SJCRH30 (cell line): ENCODE measurements around the gene DRC1. TPM values are rescaled to one million over a fixed set of nuclear protein-coding genes. Genes with fewer than 3 reads are reported as not detected.
"Not testable (repeated sequence)": the region's sequence is repeated elsewhere in the genome, so short reads cannot be mapped to it uniquely, and the experiment has no call there.

Experiments used
- DNase-seq, 2 experiments: peaks; one replicate each; pipeline ENCODE4 v3.0.0-alpha.2; 2015 to 2020
- H3K27ac ChIP-seq: fragments of 250-450 bp; sonication (Bioruptor Pico); 2 replicates; pipeline ENCODE4 v1.5.1; 2020; ENCODE audit warnings: mild to moderate bottlenecking, moderate library complexity
- H3K27me3 ChIP-seq: fragments of 250-450 bp; sonication (Bioruptor Pico); 2 replicates; pipeline ENCODE4 v1.5.1; 2020; ENCODE audit warnings: mild to moderate bottlenecking, moderate library complexity
- H3K36me3 ChIP-seq: fragments of 250-450 bp; sonication (Bioruptor Pico); 2 replicates; pipeline ENCODE4 v1.5.1; 2020; ENCODE audit warnings: mild to moderate bottlenecking, moderate library complexity
- H3K4me1 ChIP-seq: fragments of 250-450 bp; sonication (Bioruptor Pico); 2 replicates; pipeline ENCODE4 v1.5.1; 2020; ENCODE audit warnings: mild to moderate bottlenecking, moderate library complexity
- H3K4me3 ChIP-seq: fragments of 250-450 bp; sonication (Bioruptor Pico); 2 replicates; pipeline ENCODE4 v1.5.1; 2020; ENCODE audit warnings: mild to moderate bottlenecking, moderate library complexity
- H3K9me3 ChIP-seq: fragments of 250-450 bp; sonication (Bioruptor Pico); replicated peaks from 2 replicates; pipeline ENCODE4 v1.5.1; 2020; ENCODE audit warnings: mild to moderate bottlenecking, moderate library complexity
- total RNA-seq: library from RNA; depleted of rRNA; stranded (reverse); fragments of >200 nt; shearing (Covaris generic); gene quantifications from 2 replicates; pipeline ENCODE4 v1.2.3, GENCODE V29; 2014; rRNA removed

DRC1 gene
- total RNA-seq = 0.24 and 0.30 TPM in 2 replicates

DNA sequence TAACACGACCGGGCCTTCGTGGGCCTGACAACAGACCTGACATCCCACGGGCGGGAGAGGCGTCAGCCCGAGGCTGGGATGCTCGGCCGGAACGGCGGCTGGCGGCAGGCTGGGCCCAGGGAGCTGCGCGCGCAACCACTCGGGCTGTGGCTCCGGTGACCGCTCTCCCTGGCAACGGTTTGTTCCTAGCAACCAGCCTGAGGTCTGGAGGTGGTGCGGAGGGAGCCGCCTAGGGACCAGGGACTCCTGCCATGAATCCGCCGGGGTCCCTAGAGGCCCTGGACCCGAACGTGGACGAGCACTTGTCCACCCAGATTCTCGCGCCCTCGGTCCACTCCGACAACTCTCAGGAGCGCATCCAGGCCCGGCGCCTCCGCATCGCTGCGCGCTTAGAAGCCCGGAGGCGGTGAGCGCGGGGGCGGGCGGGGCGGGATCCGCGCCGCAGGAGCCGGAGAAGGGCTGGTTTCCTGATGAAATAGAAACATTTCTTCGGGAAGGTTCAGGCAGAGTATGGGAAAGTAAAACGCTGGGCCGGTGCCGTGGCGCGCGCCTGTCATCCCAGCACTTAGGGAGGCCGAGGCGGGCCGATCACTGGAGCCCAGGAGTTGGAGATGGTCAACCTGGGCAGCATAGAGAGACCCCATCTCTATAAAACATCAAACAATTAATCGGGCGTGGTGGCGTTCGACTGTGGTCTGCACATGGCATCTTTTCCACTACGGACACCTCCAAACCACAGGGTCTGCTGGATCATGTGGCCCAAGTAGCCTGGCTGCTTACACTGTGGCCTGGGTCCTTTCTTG is at the start of gene DRC1:
DRC1 (plus strand) TSS at position 182 of the 803 bp plus-strand sequence; CDS start at position 252, 70 bp downstream.
- H3K27ac ChIP-seq = no peak within 1 kb of the TSS
- H3K9me3 ChIP-seq = no peaks in the 10 kb centered on the region
- H3K36me3 ChIP-seq = no peaks in the 10 kb centered on the region
- no peak for DNase-seq
- H3K27me3 ChIP-seq = no peaks in the 10 kb centered on the region
- no peaks in the 10 kb centered on the region for H3K4me1 ChIP-seq
- no peak within 1 kb of the TSS for H3K4me3 ChIP-seq

DNA sequence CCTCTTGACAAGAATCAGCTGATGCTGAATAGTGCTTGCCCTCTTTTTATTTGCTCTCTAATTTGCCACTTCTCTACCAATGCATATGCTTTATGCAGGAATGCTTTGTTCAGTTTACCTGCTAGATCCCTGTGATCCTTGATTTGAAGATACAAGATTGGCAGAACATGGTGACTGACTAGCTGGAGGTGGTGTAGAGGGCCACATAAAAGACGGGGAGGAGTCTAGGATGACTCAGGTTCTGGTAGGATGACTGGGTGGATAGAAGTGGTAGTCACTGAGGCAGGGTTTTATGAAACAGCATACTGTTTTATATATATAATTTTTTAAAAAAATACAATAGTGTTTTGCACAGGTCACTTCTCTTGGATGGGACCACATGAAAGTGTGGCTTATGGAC is 48.8 kb upstream of the DRC1 start:
- Histone ChIP-seq H3K4me3 (no peak overlapping the region), H3K9me3 (no peaks in the 10 kb centered on the region), H3K27me3 (no peaks in the 10 kb centered on the region), H3K36me3 (0 out of 2 replicates have a peak, but pooled peaks cover 2% of the 10 kb centered on the region), H3K4me1 (peaks cover 15% of the 10 kb centered on the region), H3K27ac (no peak overlapping the region)
- no peak for DNase-seq

DNA sequence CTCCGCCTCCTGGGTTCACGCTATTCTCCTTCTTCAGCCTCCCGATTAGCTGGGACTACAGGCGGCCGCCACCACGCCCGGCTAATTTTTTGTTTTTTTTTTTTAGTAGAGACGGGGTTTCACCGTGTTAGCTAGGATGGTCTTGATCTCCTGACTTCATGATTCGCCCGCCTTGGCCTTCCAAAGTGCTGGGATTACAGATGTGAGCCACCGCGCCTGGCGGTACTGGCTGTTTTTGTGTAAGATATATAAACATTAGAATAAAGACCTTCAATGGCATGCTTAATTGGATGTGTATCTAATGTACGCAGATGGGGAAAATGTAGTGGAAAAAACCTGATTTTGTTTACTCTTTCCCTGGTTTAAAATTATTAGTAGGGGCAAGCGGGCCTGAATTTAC is 47.3 kb upstream of the DRC1 start:
- H3K4me1 ChIP-seq = peaks cover 14% of the 10 kb centered on the region
- not testable (repeated sequence) for H3K4me3 ChIP-seq, DNase-seq

DNA sequence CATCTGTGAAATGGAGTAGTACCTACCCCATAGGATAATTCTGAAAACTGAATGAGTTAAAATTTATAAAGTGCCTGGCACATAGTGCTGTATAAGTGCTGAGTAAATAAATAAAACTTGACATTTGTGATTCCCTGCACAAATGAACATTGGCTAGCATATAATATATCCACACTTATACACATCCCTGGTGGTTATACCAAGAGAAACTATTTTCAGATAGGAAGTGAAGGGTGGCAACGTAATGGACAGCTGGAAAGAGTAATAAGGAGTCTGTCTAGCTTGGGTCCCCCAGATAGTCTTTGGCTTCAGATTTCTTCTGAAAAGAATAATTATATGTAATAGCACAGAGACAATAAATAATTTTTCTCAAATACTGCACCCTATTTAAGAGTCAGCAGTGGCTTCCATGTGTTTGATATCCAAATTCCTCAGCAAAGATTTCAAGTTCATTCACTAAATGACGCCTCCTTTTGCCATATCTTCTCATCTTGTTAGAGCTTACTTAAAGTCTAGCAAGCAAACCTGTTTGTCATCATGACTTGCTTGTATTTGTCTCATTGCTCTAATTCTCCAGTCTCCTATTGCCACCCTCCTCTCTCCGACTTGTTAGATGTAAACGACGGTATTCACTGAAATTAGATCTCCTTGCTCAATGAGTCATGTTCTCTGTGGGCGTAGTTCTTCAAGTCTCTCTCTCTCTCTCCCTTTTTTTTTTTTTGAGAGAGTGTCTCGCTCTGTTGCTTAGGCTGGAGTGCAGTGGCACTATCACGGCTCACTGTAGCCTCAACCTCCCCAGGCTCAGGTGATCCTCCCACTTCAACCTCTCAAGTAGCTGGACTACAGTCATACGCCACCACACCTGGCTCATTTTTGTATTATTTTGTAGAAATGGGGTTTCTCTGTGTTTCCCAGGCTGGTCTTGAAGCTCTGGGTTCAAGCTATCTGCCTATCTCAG is 46.4 kb upstream of the DRC1 start:
- peak; percentile 48 to 80 for DNase-seq
- Histone ChIP-seq H3K9me3 (no peaks in the 10 kb centered on the region), H3K36me3 (0 out of 2 replicates have a peak, but pooled peaks cover 2% of the 10 kb centered on the region), H3K4me3 (no peak overlapping the region), H3K27ac (no peak overlapping the region), H3K27me3 (no peaks in the 10 kb centered on the region), H3K4me1 (peaks cover 14% of the 10 kb centered on the region)

More for the DNA sequence above, 47.3 kb upstream of the DRC1 start:
- H3K9me3 ChIP-seq, H3K36me3 ChIP-seq, H3K27me3 ChIP-seq, H3K27ac ChIP-seq: not testable (repeated sequence)

DNA sequence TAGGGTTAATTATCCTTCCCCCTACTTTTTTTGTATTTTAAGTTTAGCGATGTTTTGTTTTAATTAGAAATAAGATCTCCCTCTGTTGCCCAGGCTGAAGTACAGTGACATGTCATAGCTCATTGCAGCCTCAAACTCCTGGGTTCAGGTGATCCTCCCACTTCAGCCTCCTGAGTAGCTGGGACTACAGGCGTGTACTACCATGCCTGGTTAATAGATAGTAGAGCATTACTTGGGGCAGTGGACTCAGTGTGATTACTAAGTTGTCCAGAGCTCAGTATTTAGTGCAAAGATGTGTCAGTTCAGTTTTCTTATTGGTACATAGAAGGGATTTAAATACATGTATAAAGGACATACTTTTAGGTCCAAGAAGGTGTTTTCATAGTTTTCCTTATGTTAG is 45.6 kb upstream of the DRC1 start:
- Histone ChIP-seq H3K27ac (no peak overlapping the region), H3K9me3 (no peaks in the 10 kb centered on the region), H3K36me3 (0 out of 2 replicates have a peak, but pooled peaks cover 2% of the 10 kb centered on the region), H3K27me3 (no peaks in the 10 kb centered on the region), H3K4me3 (no peak overlapping the region), H3K4me1 (peaks cover 14% of the 10 kb centered on the region)
- no peak for DNase-seq

GRCh38 chr2:26356771-26357170 is 44.9 kb upstream of the DRC1 start:
- Histone ChIP-seq H3K4me1 (peaks cover 14% of the 10 kb centered on the region), H3K9me3 (no peaks in the 10 kb centered on the region), H3K27me3 (no peaks in the 10 kb centered on the region), H3K4me3 (no peak overlapping the region), H3K27ac (no peak overlapping the region), H3K36me3 (0 out of 2 replicates have a peak, but pooled peaks cover 2% of the 10 kb centered on the region)
- no peak for DNase-seq

DNA sequence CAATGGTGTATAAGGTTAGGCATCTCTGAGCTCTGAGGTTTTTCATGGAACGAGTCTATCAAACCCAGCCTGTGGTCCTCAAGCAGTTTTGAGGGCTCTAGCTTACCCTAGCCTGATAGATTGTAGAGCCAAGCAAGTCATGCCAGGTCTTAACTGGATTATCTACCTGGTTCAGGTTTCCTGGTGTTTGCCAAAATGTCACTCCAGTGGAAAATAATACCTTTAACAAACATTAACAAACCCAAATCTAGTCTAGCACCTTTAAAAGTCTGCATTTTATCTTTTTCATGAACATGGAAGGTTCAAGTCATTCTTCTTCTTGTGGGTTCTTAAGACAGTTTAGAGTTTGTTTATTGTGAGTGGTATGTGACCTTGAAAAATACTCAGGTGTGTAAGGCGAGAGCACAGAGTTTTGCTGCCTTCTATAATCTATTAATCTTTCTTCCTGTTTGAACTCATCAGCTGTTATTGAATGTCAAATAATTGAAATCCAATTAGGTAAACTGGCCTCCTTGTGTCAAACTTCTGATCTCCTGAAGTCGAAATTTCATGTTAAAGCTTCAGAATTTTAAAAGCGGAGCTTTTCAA is 41.7 kb upstream of the DRC1 start:
- no peaks in the 10 kb centered on the region for H3K27me3 ChIP-seq
- H3K36me3 ChIP-seq = no peaks in the 10 kb centered on the region
- no peak overlapping the region for H3K27ac ChIP-seq
- H3K4me3 ChIP-seq = no peak overlapping the region
- H3K4me1 ChIP-seq = peaks cover 10% of the 10 kb centered on the region
- no peaks in the 10 kb centered on the region for H3K9me3 ChIP-seq
- no peak for DNase-seq

- no peak for DNase-seq
- Histone ChIP-seq H3K27me3 (no peaks in the 10 kb centered on the region), H3K9me3 (no peaks in the 10 kb centered on the region), H3K27ac (no peak overlapping the region), H3K4me3 (no peak overlapping the region), H3K36me3 (peaks cover 25% of the 10 kb centered on the region), H3K4me1 (no peaks in the 10 kb centered on the region)
These were observed 38.4 kb upstream of the DRC1 start for GRCh38 chr2:26363323-26363722.

DNA sequence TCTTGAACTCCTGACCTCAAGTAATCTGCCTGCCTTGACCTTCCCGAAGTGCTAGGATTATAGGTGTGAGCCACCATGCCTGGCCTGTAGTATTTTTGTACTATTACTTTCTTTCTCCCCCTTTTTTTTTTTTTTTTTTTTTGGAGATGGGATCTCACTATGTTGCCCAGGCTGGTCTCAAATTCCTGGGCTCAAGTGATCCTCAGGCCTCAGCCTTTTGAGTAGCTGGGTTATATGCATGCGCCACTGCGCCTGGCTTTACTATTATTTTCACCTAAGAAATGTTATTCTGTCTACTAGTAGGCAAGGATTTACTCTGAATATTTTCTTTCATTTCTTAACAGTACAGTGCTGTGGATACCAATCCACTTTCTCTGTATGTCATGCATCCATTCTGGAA is 37.8 kb upstream of the DRC1 start:
- no peak for DNase-seq
- Histone ChIP-seq H3K4me3 (no peak overlapping the region), H3K27ac (no peak overlapping the region), H3K36me3 (peaks cover 31% of the 10 kb centered on the region), H3K27me3 (no peaks in the 10 kb centered on the region), H3K9me3 (no peaks in the 10 kb centered on the region), H3K4me1 (no peaks in the 10 kb centered on the region)

- H3K9me3 ChIP-seq = no peaks in the 10 kb centered on the region
- H3K36me3 ChIP-seq = peaks cover 38% of the 10 kb centered on the region
- H3K4me1 ChIP-seq = no peaks in the 10 kb centered on the region
- no peaks in the 10 kb centered on the region for H3K27me3 ChIP-seq
- DNase-seq = no peak
- no peak overlapping the region for H3K4me3 ChIP-seq
- no peak overlapping the region for H3K27ac ChIP-seq
These were observed 37.1 kb upstream of the DRC1 start for GRCh38 chr2:26364669-26365068.

- Histone ChIP-seq H3K4me1 (no peaks in the 10 kb centered on the region), H3K27ac (no peak overlapping the region), H3K4me3 (no peak overlapping the region), H3K36me3 (peaks cover 42% of the 10 kb centered on the region), H3K9me3 (no peaks in the 10 kb centered on the region), H3K27me3 (no peaks in the 10 kb centered on the region)
- no peak for DNase-seq
These were observed 34.8 kb upstream of the DRC1 start for GRCh38 chr2:26366957-26367356.

GRCh38 chr2:26369664-26370063 is 32.1 kb upstream of the DRC1 start:
- not testable (repeated sequence) for DNase-seq, H3K27me3 ChIP-seq, H3K9me3 ChIP-seq, H3K27ac ChIP-seq, H3K4me3 ChIP-seq, H3K4me1 ChIP-seq
- peaks cover 59% of the 10 kb centered on the region for H3K36me3 ChIP-seq

DNA sequence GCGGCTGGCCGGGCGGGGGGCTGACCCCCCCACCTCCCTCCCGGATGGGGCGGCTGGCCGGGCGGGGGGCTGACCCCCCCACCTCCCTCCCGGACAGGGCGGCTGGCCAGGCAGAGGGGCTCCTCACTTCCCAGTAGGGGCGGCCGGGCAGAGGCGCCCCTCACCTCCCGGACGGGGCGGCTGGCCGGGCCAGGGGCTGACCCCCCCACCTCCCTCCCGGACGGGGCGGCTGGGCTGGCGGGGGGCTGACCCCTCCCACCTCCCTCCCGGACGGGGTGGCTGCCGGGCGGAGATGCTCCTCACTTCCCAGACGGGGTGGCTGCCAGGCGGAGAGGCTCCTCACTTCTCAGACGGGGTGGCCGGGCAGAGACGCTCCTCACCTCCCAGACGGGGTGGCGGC is 30.8 kb upstream of the DRC1 start:
- not testable (repeated sequence) for H3K4me1 ChIP-seq, H3K4me3 ChIP-seq, DNase-seq, H3K9me3 ChIP-seq, H3K27me3 ChIP-seq, H3K27ac ChIP-seq
- peaks cover 65% of the 10 kb centered on the region for H3K36me3 ChIP-seq

DNA sequence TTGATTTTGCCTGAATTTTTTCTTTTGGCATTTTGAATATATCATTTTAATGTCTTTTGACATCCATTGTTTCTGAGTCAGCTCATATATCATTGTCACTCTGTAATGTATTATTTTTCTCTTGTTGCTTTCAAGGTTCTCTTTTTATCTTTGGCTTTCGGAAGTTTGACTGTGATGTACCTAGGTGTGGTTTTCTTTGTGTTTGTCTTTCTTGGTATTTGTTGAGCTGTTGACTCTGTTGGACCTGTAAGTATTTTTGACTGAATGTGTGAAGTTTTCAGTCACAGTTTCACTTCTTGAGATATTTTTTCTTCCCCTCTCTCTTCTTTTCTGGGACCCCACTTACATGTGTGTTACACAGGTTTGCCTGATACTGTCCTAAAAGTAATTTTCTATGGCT is 24.9 kb upstream of the DRC1 start:
- Histone ChIP-seq H3K9me3 (no peaks in the 10 kb centered on the region), H3K4me1 (no peaks in the 10 kb centered on the region), H3K27ac (no peak overlapping the region), H3K36me3 (peaks cover 65% of the 10 kb centered on the region), H3K4me3 (no peak overlapping the region), H3K27me3 (no peaks in the 10 kb centered on the region)
- DNase-seq = no peak

- peaks cover 67% of the 10 kb centered on the region for H3K36me3 ChIP-seq
- H3K9me3 ChIP-seq = no peaks in the 10 kb centered on the region
- no peak overlapping the region for H3K27ac ChIP-seq
- no peak overlapping the region for H3K4me3 ChIP-seq
- DNase-seq = no peak
- no peaks in the 10 kb centered on the region for H3K4me1 ChIP-seq
- no peaks in the 10 kb centered on the region for H3K27me3 ChIP-seq
These were observed 21.4 kb upstream of the DRC1 start for GRCh38 chr2:26380281-26380680.
